ENCODE results near the gene IRX5. TPM values are rescaled to one million over a fixed set of nuclear protein-coding genes. Genes with fewer than 3 reads are reported as not detected.

Gene IRX5
- total RNA-seq, 5 donors from 2014 or later (not counting 1 experiment from before 2014, with no cell fraction given): not detected

DNA sequence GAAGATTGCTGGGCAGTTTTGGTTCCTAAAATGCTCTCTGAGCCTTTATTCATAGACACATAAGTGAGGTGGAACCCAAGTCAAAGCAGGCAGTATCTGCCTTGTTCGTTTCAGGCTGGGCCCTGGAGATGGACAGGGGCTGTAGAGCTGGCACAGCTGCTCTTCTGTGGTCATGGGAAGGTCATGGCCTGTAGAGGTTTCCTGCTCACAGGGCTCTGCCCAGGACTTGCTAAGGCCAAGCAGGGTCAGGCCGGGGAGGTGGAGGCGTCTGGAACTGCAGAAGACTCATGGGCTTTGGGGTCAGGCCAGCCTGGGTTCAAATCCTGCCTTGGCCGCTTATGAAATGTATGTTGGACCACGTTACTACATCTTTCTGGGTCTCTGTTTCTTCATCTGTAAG is 50.2 kb downstream of the IRX5 start:
- ATAC-seq (replicated peaks in 1 of 4) (no peak), DNase-seq (no peak)
- ChIA-PET CTCF (no interaction called here), POLR2A (no interaction called here)
- Histone ChIP-seq H3K4me1 (ENCODE audit: control insufficient read depth in 1 of 2, extremely low read depth in 1 of 2, insufficient read depth in 2 of 2, low read length in 2 of 2) (no peaks in the 10 kb centered on the region), H3K4me3 (ENCODE audit: control insufficient read depth in 1 of 2, extremely low read depth in 1 of 2, low read length in 1 of 2) (no peak overlapping the region), H3K27ac (ENCODE audit: low read length) (no peak overlapping the region), H3K9me3 (no peaks in the 10 kb centered on the region), H3K27me3 (replicated peaks in 1 of 2; ENCODE audit: control insufficient read depth in 2 of 2, extremely low read depth in 1 of 2, insufficient read depth in 2 of 2, low read length in 1 of 2) (peaks cover 0 to 9% of the 10 kb centered on the region in 2 experiments), H3K36me3 (ENCODE audit: control insufficient read depth in 2 of 2, extremely low read depth in 1 of 2, insufficient read depth in 1 of 2, low read length in 1 of 2) (no peaks in the 10 kb centered on the region)
- 55% methylated on average over 3 of the region's 5 CpGs for WGBS (ENCODE audit: insufficient coverage)
- Mint-ChIP-seq H3K9me3 (no peaks in the 10 kb centered on the region), H3K4me1 (no peaks in the 10 kb centered on the region), H3K36me3 (no peaks in the 10 kb centered on the region), H3K27ac (no peak overlapping the region), H3K4me3 (no peak overlapping the region), H3K27me3 (peaks cover 0 to 16% of the 10 kb centered on the region in 2 donors)

Measured in T-cell (primary cell).